GM13976 (cell line): ENCODE measurements around the gene GOLGA2.

ENCODE experiments used
- DNase-seq: peaks from one replicate; pipeline ENCODE4 v3.0.0; 2012; ENCODE audit warnings: low spot score
- in situ Hi-C: fragments of 300-500 bp; cut with MboI; formaldehyde crosslinking; loops from one replicate; pipeline ENCODE4 v1.12.0; 2022; ENCODE audit warnings: low sequenced_read_pairs, mixed read lengths, inconsistent platforms; ENCODE audit not compliant: unreplicated experiment
- TF ChIP-seq, protein P1 (sequence below): IDR thresholded peaks from 2 replicates; pipeline ENCODE4 v1.5.1; 2012; ENCODE audit warnings: borderline replicate concordance, mild to moderate bottlenecking; ENCODE audit not compliant: insufficient read depth; ENCODE audit errors: extremely low read depth, missing control alignments, control extremely low read depth

Gene GOLGA2

GRCh38 chr9:128243215-128244018 is 32.4 kb downstream of the GOLGA2 start:
- in situ Hi-C loops = no loop called here
- TF ChIP-seq, protein P1, sequence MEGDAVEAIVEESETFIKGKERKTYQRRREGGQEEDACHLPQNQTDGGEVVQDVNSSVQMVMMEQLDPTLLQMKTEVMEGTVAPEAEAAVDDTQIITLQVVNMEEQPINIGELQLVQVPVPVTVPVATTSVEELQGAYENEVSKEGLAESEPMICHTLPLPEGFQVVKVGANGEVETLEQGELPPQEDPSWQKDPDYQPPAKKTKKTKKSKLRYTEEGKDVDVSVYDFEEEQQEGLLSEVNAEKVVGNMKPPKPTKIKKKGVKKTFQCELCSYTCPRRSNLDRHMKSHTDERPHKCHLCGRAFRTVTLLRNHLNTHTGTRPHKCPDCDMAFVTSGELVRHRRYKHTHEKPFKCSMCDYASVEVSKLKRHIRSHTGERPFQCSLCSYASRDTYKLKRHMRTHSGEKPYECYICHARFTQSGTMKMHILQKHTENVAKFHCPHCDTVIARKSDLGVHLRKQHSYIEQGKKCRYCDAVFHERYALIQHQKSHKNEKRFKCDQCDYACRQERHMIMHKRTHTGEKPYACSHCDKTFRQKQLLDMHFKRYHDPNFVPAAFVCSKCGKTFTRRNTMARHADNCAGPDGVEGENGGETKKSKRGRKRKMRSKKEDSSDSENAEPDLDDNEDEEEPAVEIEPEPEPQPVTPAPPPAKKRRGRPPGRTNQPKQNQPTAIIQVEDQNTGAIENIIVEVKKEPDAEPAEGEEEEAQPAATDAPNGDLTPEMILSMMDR = no peak
- peak; percentile 41 for DNase-seq

GRCh38 chr9:128242828-128243214 is 33.0 kb downstream of the GOLGA2 start:
- no peak for DNase-seq
- in situ Hi-C loops = no loop called here
- TF ChIP-seq, protein P1 = no peak

DNA sequence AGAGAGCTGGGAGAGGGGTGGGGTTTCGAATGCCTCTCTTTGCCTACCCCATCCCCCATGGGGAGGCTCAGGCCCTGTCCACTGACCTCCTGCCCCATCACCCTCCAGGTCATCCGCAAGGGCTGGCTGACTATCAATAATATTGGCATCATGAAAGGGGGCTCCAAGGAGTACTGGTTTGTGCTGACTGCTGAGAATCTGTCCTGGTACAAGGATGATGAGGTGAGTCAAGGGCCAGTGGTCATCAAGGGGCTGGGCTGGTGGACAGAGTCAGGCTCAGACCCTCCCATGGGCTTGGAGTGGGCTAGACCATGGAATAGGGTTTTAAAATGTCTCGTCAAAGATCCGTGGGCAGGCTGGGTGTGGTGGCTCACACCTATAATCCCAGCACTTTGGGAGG is 33.7 kb downstream of the GOLGA2 start:
- in situ Hi-C loops = no loop called here
- no peak for DNase-seq
- TF ChIP-seq, protein P1 = no peak

DNA sequence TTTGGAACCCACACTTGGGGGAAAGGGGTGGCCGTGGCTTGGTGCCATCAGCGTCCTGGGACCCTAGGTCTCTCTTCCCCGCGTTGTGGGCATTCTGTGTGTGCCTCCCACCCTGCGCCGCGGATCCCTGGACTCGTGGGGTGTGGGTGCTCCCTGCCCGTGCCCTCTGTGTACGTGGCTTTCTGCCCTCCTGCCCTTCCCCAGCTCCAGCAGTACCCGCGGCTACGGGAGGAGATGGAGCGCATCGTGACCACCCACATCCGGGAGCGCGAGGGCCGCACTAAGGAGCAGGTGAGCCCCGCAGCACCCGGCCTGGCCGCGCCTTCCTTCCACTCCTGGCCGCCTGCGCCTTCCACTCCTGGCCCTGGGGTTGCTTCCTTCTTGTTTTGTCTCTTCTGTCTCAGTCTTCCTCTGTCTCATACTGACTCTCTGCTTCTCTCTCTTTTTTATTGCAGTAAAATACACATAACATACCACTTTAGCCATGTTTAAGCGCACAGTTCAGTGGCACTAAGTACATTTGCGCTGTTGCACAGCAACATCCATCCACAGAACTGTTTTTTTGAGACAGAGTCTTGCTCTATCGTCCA is 41.9 kb downstream of the GOLGA2 start:
- no peak for DNase-seq
- TF ChIP-seq, protein P1 = no peak
- in situ Hi-C loops = no loop called here

DNA sequence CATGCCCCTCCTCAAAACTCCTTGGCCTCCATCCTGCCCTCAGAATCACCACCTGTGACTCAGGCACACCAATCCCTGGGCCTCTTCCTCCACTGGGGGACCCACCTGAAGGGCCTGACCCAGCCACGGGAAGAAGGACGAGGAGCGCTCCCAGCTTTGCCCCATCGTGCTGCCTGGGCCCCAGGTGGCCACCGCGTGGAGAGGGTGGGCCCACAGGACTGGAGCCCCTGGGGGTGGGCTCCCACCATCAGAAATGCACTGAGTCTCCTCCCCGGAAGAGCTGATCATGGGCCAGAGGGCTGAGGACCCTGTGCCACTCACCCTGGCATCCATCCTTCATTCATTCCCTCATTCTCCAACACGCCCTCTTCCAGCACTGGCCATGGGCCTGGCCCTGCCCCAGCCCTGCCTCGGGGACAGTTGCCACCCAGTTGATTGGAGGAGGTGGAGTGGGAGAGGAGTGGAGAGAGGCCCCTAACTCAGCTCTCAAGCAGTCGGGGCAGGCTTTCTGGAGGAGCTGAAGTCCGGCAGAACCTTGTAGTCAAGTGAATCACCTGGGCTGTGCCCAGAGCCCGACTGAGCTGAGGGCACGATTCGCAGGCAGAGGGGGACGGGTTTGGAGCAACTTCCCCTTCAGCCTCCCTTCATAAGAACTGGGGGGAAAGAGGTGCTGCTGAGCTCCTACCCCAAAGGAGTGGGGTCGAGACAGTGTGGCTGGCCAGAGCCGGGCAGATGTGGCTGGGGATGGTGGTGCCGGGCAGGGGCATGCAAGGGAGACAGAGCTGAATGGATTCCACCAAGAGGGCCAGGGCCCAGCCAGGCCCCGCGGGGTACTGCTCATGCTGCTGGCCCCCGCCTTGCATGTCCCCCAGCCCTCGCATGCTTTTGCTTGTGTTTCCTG is 43.0 kb downstream of the GOLGA2 start:
- no peak for DNase-seq
- TF ChIP-seq, protein P1 = no peak
- in situ Hi-C loops = no loop called here
